GM21717 (cell line): Measurements from ENCODE around the gene NUP210.

Experiments used
- ATAC-seq: cut with Tn5 transposase; IDR thresholded peaks from one replicate; pipeline ENCODE4 v1.9.1; 2021; ENCODE audit warnings: mild to moderate bottlenecking, moderate library complexity; ENCODE audit not compliant: unreplicated experiment

Gene NUP210

DNA sequence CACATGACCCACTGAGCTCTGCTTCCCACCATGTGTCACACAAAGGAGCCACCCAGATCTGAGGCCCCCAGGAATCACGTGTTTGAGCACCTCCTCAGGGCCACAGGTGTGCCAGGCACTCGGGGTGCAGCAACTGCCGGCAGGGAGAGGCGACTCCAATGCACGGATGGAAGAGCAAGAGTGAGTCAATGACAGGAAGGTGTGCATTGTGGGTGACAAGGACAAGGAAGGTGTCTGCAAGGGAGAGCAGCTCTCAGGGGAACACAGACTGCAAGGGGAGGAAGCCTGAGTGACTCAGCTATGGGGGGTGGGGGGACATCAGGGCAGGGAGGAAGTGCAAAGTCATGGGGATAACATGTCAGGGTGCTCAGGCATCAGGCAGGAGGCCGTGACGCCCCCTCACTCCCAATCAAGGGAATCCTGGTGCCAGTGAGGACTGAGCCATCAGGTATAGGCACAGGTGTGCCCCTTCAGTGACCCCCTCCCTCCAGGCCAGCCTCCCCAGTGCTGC is 67.4 kb downstream of the NUP210 start:
- no peak for ATAC-seq

DNA sequence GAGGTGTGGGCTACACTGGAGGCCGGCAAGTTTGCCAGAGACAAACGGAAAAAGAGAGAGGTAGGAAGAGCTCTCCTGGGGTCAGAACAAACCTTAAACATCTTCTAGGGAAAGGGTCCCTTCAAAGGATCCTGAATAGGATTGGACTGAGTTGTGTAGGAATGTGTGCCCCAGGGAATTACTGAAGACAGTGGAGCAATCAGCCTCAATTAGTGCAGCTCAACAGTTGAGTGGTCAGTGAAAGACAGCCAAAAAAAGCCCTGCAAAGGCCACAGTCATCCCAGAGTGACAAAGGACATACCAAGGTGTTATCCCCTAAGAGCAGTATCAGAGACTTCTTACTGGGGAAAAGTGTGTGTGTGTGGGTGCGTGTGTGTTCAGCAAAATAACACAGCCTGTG is 70.3 kb downstream of the NUP210 start:
- ATAC-seq: no peak

DNA sequence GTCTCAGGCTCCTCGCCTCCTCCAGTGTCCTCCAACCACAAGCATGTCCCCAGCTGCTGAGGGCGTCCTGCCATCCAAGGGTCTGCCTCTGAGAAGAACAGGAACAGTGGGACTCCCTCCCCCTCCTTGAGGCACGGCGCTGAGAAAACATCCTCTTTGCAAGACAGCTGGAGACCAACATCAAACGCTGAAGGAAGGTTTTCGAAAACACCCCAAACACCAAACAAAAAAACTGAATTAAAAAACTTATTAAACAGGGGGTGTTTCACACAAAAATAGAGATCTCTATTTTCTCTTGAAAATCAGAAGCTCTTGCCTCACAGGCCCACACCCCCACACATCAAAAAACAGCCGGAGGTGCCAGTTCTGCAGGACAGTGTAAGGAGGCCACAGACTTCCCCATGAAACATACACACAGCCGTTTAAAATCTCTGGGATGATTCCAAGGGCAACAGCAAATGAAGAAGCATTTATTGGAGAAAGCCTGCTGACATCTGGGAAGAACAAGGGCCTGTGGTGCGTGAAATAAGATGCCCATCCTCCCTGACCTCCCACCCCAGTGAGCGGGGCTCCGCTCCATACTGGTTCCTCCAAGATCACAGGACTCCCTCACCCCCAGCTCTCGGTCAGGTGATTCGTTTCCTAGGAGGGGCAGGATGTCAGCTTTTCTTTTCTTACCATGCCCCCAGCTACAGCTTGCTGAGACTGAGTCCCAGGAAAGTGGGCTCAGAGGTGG is 71.3 kb downstream of the NUP210 start:
- ATAC-seq: no peak

GRCh38 chr3:13348100-13348499 is 72.0 kb downstream of the NUP210 start:
- ATAC-seq: no peak

DNA sequence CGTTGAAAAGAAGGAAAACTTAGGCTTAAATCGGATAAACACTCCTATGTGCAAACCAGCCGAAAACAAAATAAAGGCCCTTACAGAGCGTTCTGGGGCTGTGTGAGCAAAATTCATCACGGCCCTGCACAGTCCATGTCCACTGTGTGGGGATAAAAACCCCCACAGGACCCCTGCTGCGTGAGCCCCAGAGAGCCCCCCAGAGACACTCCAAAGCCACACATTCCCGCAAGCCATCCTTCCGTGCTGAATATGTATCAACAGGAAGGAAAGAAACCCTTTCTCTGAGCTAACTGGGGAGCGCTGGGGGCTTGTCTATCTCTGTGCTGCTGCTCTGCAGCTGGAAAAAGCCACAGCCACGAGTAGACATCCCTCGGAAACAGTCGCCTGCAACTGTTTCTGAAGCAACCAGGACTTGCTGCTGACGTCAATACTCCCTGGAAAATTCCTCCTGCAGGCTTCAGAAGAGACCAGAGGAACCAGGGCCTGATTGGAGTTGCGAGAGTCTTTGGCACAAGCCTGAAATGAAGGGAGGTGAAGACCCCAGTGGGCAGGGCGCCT is 72.7 kb downstream of the NUP210 start:
- no peak for ATAC-seq

GRCh38 chr3:13346481-13347389 is 73.4 kb downstream of the NUP210 start:
- ATAC-seq: no peak

- no peak for ATAC-seq
These were observed 74.3 kb downstream of the NUP210 start for GRCh38 chr3:13345772-13346171.

GRCh38 chr3:13345284-13345683 is 74.8 kb downstream of the NUP210 start:
- ATAC-seq: no peak

GRCh38 chr3:13344663-13345062 is 75.5 kb downstream of the NUP210 start:
- no peak for ATAC-seq

GRCh38 chr3:13343601-13344000 is 76.5 kb downstream of the NUP210 start:
- no peak for ATAC-seq

GRCh38 chr3:13341229-13341905 is 78.8 kb downstream of the NUP210 start:
- ATAC-seq: no peak

- no peak for ATAC-seq
These were observed 80.3 kb downstream of the NUP210 start for GRCh38 chr3:13339833-13340232.

DNA sequence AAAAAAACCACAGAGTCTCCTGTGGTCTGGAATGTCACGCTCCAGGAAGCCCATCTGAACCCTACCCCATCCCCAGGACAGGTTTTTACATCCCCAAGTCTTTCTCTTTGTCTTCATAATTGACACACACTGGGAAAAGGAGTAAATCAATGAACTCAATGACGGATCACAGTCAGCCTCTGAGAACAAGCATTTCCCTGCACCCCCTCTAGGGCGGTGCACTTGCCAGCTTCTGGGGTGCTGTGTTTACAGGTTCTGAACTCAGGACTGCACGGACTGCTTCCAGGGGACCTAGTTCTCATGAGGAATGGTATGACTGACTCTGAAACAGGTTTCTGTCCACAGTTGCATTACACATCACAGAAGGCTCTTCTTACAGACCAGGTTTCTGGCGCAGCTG is 81.1 kb downstream of the NUP210 start:
- no peak for ATAC-seq

DNA sequence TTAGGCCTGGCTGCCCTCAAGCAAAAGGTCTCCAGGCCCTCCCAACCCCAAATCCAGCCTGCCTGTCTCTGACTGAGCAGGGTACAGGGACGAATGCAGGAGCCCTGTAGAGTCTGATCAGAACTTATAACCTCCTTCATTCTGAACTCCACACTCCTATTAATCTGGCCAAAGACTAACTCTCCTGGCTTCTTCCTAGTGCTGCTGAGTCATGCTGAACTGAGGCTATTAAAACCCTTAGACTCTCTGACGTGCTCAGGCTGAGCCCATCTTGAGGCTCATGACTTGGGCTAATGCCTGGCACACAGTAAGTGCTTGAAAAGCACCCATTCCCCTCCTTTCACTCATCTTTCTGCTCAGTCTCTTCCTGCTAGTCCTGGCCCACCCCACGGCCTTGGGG is 81.9 kb downstream of the NUP210 start:
- ATAC-seq: no peak

DNA sequence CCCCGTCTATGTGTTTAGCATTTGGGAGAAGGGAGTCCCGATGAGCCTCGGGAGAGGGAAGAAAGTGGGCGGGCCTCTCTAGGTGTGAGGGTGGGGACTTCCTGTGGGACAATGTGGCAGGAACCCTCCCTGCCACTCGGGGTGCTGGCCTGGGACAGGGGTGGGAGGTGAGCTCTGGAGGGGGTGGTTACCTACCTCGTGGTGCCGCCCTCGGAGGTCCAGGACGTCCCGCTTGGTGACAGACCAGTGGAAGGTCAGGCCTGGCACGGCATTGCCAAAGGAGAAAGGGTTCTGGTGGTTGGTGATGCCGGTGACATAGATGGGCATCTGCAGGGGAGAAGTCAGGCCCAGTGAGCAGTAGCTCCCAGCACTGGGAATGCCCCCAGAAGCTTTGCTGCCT is 83.5 kb downstream of the NUP210 start:
- no peak for ATAC-seq

GRCh38 chr3:13335503-13335902 is 84.6 kb downstream of the NUP210 start:
- no peak for ATAC-seq

DNA sequence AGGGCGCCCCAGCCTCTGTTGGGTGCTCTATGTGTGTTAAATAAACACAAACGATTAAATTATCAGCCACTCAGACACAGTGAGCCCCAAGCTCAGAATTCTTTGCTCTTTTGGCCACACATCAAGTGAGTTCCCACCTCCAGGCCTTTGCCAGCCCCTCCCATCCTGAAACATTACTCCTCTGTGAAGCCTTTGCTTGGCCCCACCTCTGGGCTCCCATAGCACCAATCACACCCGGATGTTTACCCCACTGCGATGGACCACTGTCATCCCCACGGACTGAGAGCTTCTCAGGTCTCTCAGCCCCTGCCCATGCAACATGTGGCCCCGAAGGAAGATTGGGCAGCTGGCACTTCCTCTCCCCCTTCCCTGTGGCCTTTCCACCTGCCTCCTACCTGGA is 85.1 kb downstream of the NUP210 start:
- ATAC-seq: no peak

- ATAC-seq: no peak
These were observed 86.8 kb downstream of the NUP210 start for GRCh38 chr3:13333236-13333897.

GRCh38 chr3:13332740-13333139 is 87.4 kb downstream of the NUP210 start:
- ATAC-seq: no peak

DNA sequence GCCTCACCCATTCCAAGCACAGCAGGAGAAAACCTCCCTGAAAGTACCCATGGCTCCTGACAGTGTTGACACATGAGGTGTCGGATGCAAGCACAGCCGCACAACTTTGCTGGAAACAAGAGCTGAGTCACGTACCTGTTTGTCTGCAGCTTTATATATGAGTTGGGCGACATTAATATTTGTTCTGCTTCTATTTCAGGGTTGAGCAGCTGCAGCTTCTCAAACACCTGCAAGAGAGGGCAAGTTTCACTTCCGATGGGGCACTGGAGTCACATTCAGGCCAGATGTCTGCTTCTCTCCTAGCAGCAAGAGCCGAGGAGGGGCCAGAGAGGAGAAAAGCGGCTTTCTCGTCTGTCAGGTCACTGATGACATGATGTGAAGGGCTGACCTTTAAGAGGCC is 88.0 kb downstream of the NUP210 start:
- peak; percentile 93 for ATAC-seq

- no peak for ATAC-seq
These were observed 90.4 kb downstream of the NUP210 start for GRCh38 chr3:13329746-13330145.
